H1 (cell line): Measurements from ENCODE around the gene APOO. TPM values are rescaled to one million over a fixed set of nuclear protein-coding genes. Genes with fewer than 3 reads are reported as not detected.

Source experiments
- CTCF ChIA-PET: fragments of 300-600 bp; sonication (Branson Sonifier 250); formaldehyde crosslinking; loops from one replicate; lab custom pipeline; 2021; ENCODE audit not compliant: partially characterized antibody; lab: Charles Lee
- POLR2A ChIA-PET: fragments of 300-600 bp; sonication (Branson Sonifier 250); formaldehyde crosslinking; loops from one replicate; lab custom pipeline; 2021; ENCODE audit warnings: inconsistent platforms; ENCODE audit not compliant: partially characterized antibody; lab: Charles Lee
- DNase-seq, 2 experiments: peaks; one replicate each; pipeline versions ENCODE4 v3.0.0 to v3.0.0-alpha.2; 2010 to 2022; ENCODE audit warnings: low spot score in 2 of 2, low read depth in 1 of 2, mixed read lengths in 1 of 2
- FAIRE-seq: peaks from 2 replicates; lab custom pipeline; 2011; peaks lifted over from hg19 to GRCh38; lab: Jason Lieb, UNC
- H2AFZ ChIP-seq: 2 replicates; pipeline ENCODE4 v1.8.1; 2012; ENCODE audit warnings: low read length, inconsistent platforms
- H2AK5ac ChIP-seq: 2 replicates; pipeline ENCODE4 v1.6.1; 2013; ENCODE audit warnings: low read depth, low read length
- H2BK120ac ChIP-seq: replicated peaks from 2 replicates; pipeline ENCODE3; 2013; ENCODE audit warnings: low read depth, low read length, inconsistent platforms
- H2BK12ac ChIP-seq: 2 replicates; pipeline ENCODE4 v1.6.1; 2013; ENCODE audit warnings: low read depth, low read length
- H2BK15ac ChIP-seq: 2 replicates; pipeline ENCODE4 v1.6.1; 2013; ENCODE audit warnings: low read length
- H2BK20ac ChIP-seq: 2 replicates; pipeline ENCODE4 v1.6.1; 2013; ENCODE audit warnings: low read length
- H2BK5ac ChIP-seq: 2 replicates; pipeline ENCODE4 v1.6.1; 2013; ENCODE audit warnings: low read depth, low read length
- H3K14ac ChIP-seq: 2 replicates; pipeline ENCODE4 v1.6.1; 2013; ENCODE audit warnings: inconsistent platforms; ENCODE audit not compliant: insufficient read length
- H3K18ac ChIP-seq: 2 replicates; pipeline ENCODE4 v1.6.1; 2013; ENCODE audit warnings: low read length; ENCODE audit errors: extremely low read depth
- H3K23ac ChIP-seq: 2 replicates; pipeline ENCODE4 v1.6.1; 2013; ENCODE audit warnings: inconsistent platforms; ENCODE audit not compliant: insufficient read length
- H3K23me2 ChIP-seq: 2 replicates; pipeline ENCODE4 v1.6.1; 2013; ENCODE audit warnings: low read depth, low read length
- H3K27ac ChIP-seq: 2 replicates; pipeline ENCODE4 v1.6.1; 2011; ENCODE audit warnings: low read depth, low read length, inconsistent platforms
- H3K27me3 ChIP-seq, 4 experiments: replicated peaks in 1 of 4; 1 replicate in 1 of 4; 2 replicates in 3 of 4; pipeline versions ENCODE4 v1.6.1 to v1.8.1; 2011 to 2013; ENCODE audit warnings: low read length in 3 of 4, mild to moderate bottlenecking in 3 of 4, inconsistent platforms in 2 of 4, mixed read lengths in 2 of 4, moderate library complexity in 1 of 4; ENCODE audit not compliant: control insufficient read depth in 3 of 4, insufficient read depth in 3 of 4; ENCODE audit errors: extremely low read depth in 1 of 4
- H3K36me3 ChIP-seq, 4 experiments: 2 replicates each; pipeline versions ENCODE4 v1.6.1 to v1.8.1; 2011 to 2013; ENCODE audit warnings: mild to moderate bottlenecking in 4 of 4, low read length in 3 of 4, moderate library complexity in 2 of 4, control low read depth in 1 of 4, inconsistent platforms in 1 of 4; ENCODE audit not compliant: insufficient read depth in 4 of 4, control insufficient read depth in 2 of 4
- H3K4ac ChIP-seq: replicated peaks from 2 replicates; pipeline ENCODE3; 2013; ENCODE audit warnings: low read length, low read depth, mixed read lengths, inconsistent platforms; ENCODE audit not compliant: insufficient read length
- H3K4me1 ChIP-seq, 4 experiments: replicated peaks in 1 of 4; 1 replicate in 1 of 4; 2 replicates in 3 of 4; pipeline versions ENCODE4 v1.6.1 to v1.8.1; 2011 to 2013; ENCODE audit warnings: low read length in 3 of 4, inconsistent platforms in 2 of 4, mixed read lengths in 1 of 4; ENCODE audit not compliant: insufficient read depth in 4 of 4, control insufficient read depth in 3 of 4
- H3K4me2 ChIP-seq, 2 experiments: 2 replicates each; pipeline versions ENCODE4 v1.6.1 to v1.8.1; 2011 to 2013; ENCODE audit warnings: low read depth in 2 of 2, low read length in 2 of 2, control low read depth in 1 of 2, inconsistent platforms in 1 of 2, mild to moderate bottlenecking in 1 of 2; ENCODE audit not compliant: insufficient read depth in 1 of 2
- H3K4me3 ChIP-seq, 4 experiments: fragments of 200-600, 300-600 bp in 1 of 4; sonication (generic), shearing (Covaris generic), sonication (Bioruptor Twin) in 1 of 4; 2 replicates each; pipeline versions ENCODE4 v1.5.1 to v1.8.1; 2011 to 2016; ENCODE audit warnings: low read length in 4 of 4, low read depth in 3 of 4, control low read depth in 2 of 4, inconsistent platforms in 2 of 4, mild to moderate bottlenecking in 2 of 4, mixed read lengths in 1 of 4, moderate library complexity in 1 of 4; ENCODE audit not compliant: insufficient read depth in 2 of 4; ENCODE audit errors: extremely low read depth in 1 of 4
- H3K56ac ChIP-seq: replicated peaks from 2 replicates; pipeline ENCODE3; 2013; ENCODE audit warnings: low read depth, mild to moderate bottlenecking, mixed read lengths, low read length, inconsistent platforms; ENCODE audit not compliant: insufficient read length
- H3K79me1 ChIP-seq: 2 replicates; pipeline ENCODE4 v1.6.1; 2013; ENCODE audit warnings: low read depth, low read length, control low read depth
- H3K79me2 ChIP-seq, 2 experiments: 2 replicates each; pipeline versions ENCODE4 v1.6.1 to v1.8.1; 2012 to 2013; ENCODE audit warnings: low read length in 2 of 2, mild to moderate bottlenecking in 2 of 2, inconsistent platforms in 1 of 2; ENCODE audit not compliant: insufficient read depth in 2 of 2, control insufficient read depth in 1 of 2
- H3K9ac ChIP-seq, 4 experiments: replicated peaks in 1 of 4; 1 replicate in 1 of 4; 2 replicates in 3 of 4; pipeline versions ENCODE4 v1.6.1 to v1.8.1; 2011 to 2013; ENCODE audit warnings: low read depth in 3 of 4, low read length in 3 of 4, control low read depth in 2 of 4, mild to moderate bottlenecking in 2 of 4, moderate library complexity in 2 of 4, inconsistent platforms in 1 of 4; ENCODE audit errors: extremely low read depth in 1 of 4
- H3K9me3 ChIP-seq, 2 experiments: 2 replicates each; pipeline versions ENCODE4 v1.6.1 to v1.8.1; 2012 to 2013; ENCODE audit warnings: mild to moderate bottlenecking in 2 of 2, moderate library complexity in 2 of 2, control low read depth in 1 of 2, inconsistent platforms in 1 of 2, low read depth in 1 of 2, low read length in 1 of 2, mixed read lengths in 1 of 2; ENCODE audit not compliant: insufficient read depth in 2 of 2
- H4K20me1 ChIP-seq, 2 experiments: replicated peaks in 1 of 2; 2 replicates each; pipeline versions ENCODE3 to v1.8.1; 2011 to 2013; ENCODE audit warnings: inconsistent platforms in 2 of 2, low read length in 2 of 2, mild to moderate bottlenecking in 1 of 2; ENCODE audit not compliant: insufficient read depth in 2 of 2, control insufficient read depth in 1 of 2
- H4K5ac ChIP-seq: 2 replicates; pipeline ENCODE4 v1.6.1; 2013; ENCODE audit warnings: low read length, low read depth, mixed read lengths, inconsistent platforms; ENCODE audit not compliant: insufficient read length
- H4K8ac ChIP-seq: 2 replicates; pipeline ENCODE4 v1.8.0; 2013; ENCODE audit warnings: mild to moderate bottlenecking, moderate library complexity, low read length, inconsistent platforms; ENCODE audit not compliant: insufficient read depth; ENCODE audit errors: extremely low read depth
- H4K91ac ChIP-seq: replicated peaks from 2 replicates; pipeline ENCODE3; 2013; ENCODE audit warnings: low read length, mixed read lengths, inconsistent platforms; ENCODE audit not compliant: insufficient read length
- BCL11A ChIP-seq, 2 experiments: IDR thresholded peaks; one replicate each; pipeline ENCODE4 v1.6.1; 2011; ENCODE audit warnings: low read depth in 2 of 2, low read length in 2 of 2, mild to moderate bottlenecking in 2 of 2
- CHD1 ChIP-seq: IDR thresholded peaks from 2 replicates; pipeline ENCODE4 v1.6.1; 2012; ENCODE audit warnings: low read depth, low read length, improper control_type of control experiment
- E2F6 ChIP-seq: IDR thresholded peaks from 2 replicates; pipeline ENCODE4 v1.6.1; 2012; ENCODE audit warnings: inconsistent platforms
- GABPA ChIP-seq: IDR thresholded peaks from 2 replicates; pipeline ENCODE4 v1.6.1; 2011; ENCODE audit warnings: mild to moderate bottlenecking, low read length, moderate library complexity, borderline replicate concordance; ENCODE audit not compliant: insufficient read depth
- HDAC2 ChIP-seq, 2 experiments: fragments of 300-600 bp in 1 of 2; sonication (generic) in 1 of 2; IDR thresholded peaks; 2 replicates each; pipeline ENCODE4 v1.6.1; 2011 to 2012; ENCODE audit warnings: low read depth in 2 of 2, low read length in 2 of 2, mild to moderate bottlenecking in 2 of 2, moderate library complexity in 2 of 2, borderline replicate concordance in 1 of 2, inconsistent platforms in 1 of 2
- KDM1A ChIP-seq: fragments of 200-600, 300-600 bp; sonication (generic); IDR thresholded peaks from 2 replicates; pipeline ENCODE4 v1.7.1; 2016; ENCODE audit warnings: mild to moderate bottlenecking, low read length, borderline replicate concordance
- NANOG ChIP-seq: IDR thresholded peaks from 2 replicates; pipeline ENCODE4 v1.6.1; 2011; ENCODE audit warnings: low read length, low read depth, mild to moderate bottlenecking, inconsistent platforms; ENCODE audit not compliant: insufficient read depth, poor library complexity, severe bottlenecking
- RFX5 ChIP-seq: IDR thresholded peaks from 2 replicates; pipeline ENCODE4 v1.6.1; 2011; ENCODE audit warnings: low read depth, low read length, improper control_type of control experiment, borderline replicate concordance
- WGBS, 2 experiments: shearing (Covaris generic) in 1 of 2; methylation state at CpG; one replicate each; pipeline versions ENCODE4 v1.1.6 to v1.1.7; 2013 to 2015; ENCODE audit warnings: low lambda C conversion rate in 2 of 2, mixed read lengths in 2 of 2, inconsistent platforms in 1 of 2, low coverage in 1 of 2, missing lambda C conversion rate in 1 of 2; ENCODE audit not compliant: insufficient replicate concordance in 2 of 2, insufficient coverage in 1 of 2, insufficient read length in 1 of 2; ENCODE audit errors: extremely low coverage in 1 of 2, missing lambda C conversion rate in 1 of 2; 5-methylcytosine and 5-hydroxymethylcytosine counted together
- polyA plus RNA-seq, 7 experiments: library from polyadenylated mRNA; depleted of rRNA in 3 of 7; stranded (reverse) in 5 of 7; unstranded in 2 of 7; fragments of >200 nt in 5 of 7; fragments of 200-250 nt in 2 of 7; gene quantifications; 1 replicate in 5 of 7; 2 replicates in 1 of 7; 4 replicates in 1 of 7; pipeline versions ENCODE4 v1.2.1 to v1.2.3, GENCODE V29; 2011 to 2013; ENCODE audit warnings: missing spikeins in 2 of 7, mixed read lengths in 2 of 7
- total RNA-seq: library from RNA; stranded (reverse); fragmentation: NEBNext Ultra II Directional; extraction: Animal tissue kit (Norgen Biotek cat#: 25700); gene quantifications from 2 replicates; pipeline ENCODE4 v1.2.1, GENCODE V29; 2021

The APOO gene
- total and polyA plus RNA-seq, 2 of the 8 experiments (the other 6 are each of a cell fraction or from before 2014, with no cell fraction given) = 25.7 to 45.0 TPM

GRCh38 chrX:23900220-23900797, 7.4 kb downstream of the APOO start:
- CTCF ChIA-PET = interaction anchor here (2.4 to 2.7 kb wide), 2 partner anchors 117 to 157 kb away, joined by 16 to 20 read pairs; partner anchors contain the start of genes ACOT9 and SAT1
- POLR2A ChIA-PET = interaction anchor here (0.7 kb wide), 1 partner anchor 21 kb away, joined by 3 read pairs; no protein-coding TSS in a partner anchor
- TF ChIP-seq RFX5 = no peak
- TF ChIP-seq BCL11A (IDR thresholded peaks at IDR 0.05; ENCODE audit: low read depth in 2 of 2, low read length in 2 of 2) = no peak
- no peak for TF ChIP-seq GABPA
- no peak for TF ChIP-seq E2F6
- TF ChIP-seq HDAC2 (IDR thresholded peaks at IDR 0.05; ENCODE audit: borderline replicate concordance in 1 of 2, low read depth in 2 of 2, low read length in 2 of 2) = no peak
- TF ChIP-seq KDM1A = no peak
- TF ChIP-seq CHD1 = no peak
- TF ChIP-seq NANOG = no peak
- TF ChIP-seq, all 59 proteins: peak for 0
- Histone ChIP-seq H3K9me3 (no peaks in the 10 kb centered on the region), H3K4me2 (no peak overlapping the region), H3K18ac (no peak overlapping the region), H2BK120ac (no peak overlapping the region), H3K14ac (no peak overlapping the region), H4K5ac (no peak overlapping the region), H3K27ac (no peak overlapping the region), H3K4me3 (no peak overlapping the region), H3K36me3 (no peaks in the 10 kb centered on the region), H4K8ac (no peak overlapping the region), H3K79me2 (peaks cover 0 to 27% of the 10 kb centered on the region in 2 experiments; a peak in 2 of 4 replicates), H3K4me1 (peaks cover 2 to 6% (median 3%) of the 10 kb centered on the region in 4 experiments; a peak in 3 of 7 replicates), H2BK12ac (no peak overlapping the region), H2AK5ac (no peak overlapping the region), H3K56ac (no peak overlapping the region), H3K4ac (no peak overlapping the region), H3K23me2 (no peaks in the 10 kb centered on the region), H2BK5ac (no peak overlapping the region), H3K79me1 (no peaks in the 10 kb centered on the region), H2BK20ac (no peak overlapping the region), H2AFZ (no peak overlapping the region), H4K20me1 (no peaks in the 10 kb centered on the region), H3K27me3 (no peaks in the 10 kb centered on the region), H4K91ac (no peak overlapping the region), H2BK15ac (no peak overlapping the region), H3K9ac (no peak overlapping the region), H3K23ac (no peak overlapping the region)
- DNase-seq (no peak), FAIRE-seq (no peak)
- WGBS, 2 experiments = 92% methylated on average over 4 of the region's 12 CpGs; no CpG with 5 or more reads in 1 of the 2 experiments
